ENCODE data around the gene DNAJC1.

GRCh38 chr10:21899736-21900135 lies 103.8 kb downstream of the DNAJC1 start:
- TF ChIP-seq MAX (IDR thresholded peaks at IDR 0.05) (no peak), TCF12 (IDR thresholded peaks at IDR 0.05; ENCODE audit: low read depth) (no peak), CEBPB (IDR thresholded peaks at IDR 0.05) (no peak), RAD21 (IDR thresholded peaks at IDR 0.05; ENCODE audit: low read depth) (no peak), CREB1 (IDR thresholded peaks at IDR 0.05; ENCODE audit: low read depth) (no peak), FOXM1 (IDR thresholded peaks at IDR 0.05; ENCODE audit: borderline replicate concordance, low read depth) (no peak), ZBTB7A (IDR thresholded peaks at IDR 0.05; ENCODE audit: low read depth) (no peak), EP300 (IDR thresholded peaks at IDR 0.05; ENCODE audit: borderline replicate concordance) (no peak)

Data from Ishikawa (cell line).